ENCODE results near the gene SEC11C. TPM values are rescaled to one million over a fixed set of nuclear protein-coding genes. Genes with fewer than 3 reads are reported as not detected.

SEC11C gene
- polyA plus RNA-seq, 3 donors: 14.9 to 98.4 (median 98.0) TPM

GRCh38 chr18:59177485-59177884 is 37.8 kb downstream of the SEC11C start:
- H3K9me3 Mint-ChIP-seq: peaks cover 10 to 25% (median 19%) of the 10 kb centered on the region in 7 donors
- no CpG with 5 or more reads among the region's 4 CpGs for WGBS (ENCODE audit: insufficient coverage)
- no peaks in the 10 kb centered on the region for H3K36me3 ChIP-seq (replicated peaks in 1 of 2; ENCODE audit: control insufficient read depth in 1 of 2, insufficient read depth in 2 of 2, low read length in 2 of 2)
- H3K27ac Mint-ChIP-seq: no peak overlapping the region
- no peaks in the 10 kb centered on the region for H3K4me1 Mint-ChIP-seq
- H3K27ac ChIP-seq (ENCODE audit: low read depth in 1 of 2, low read length in 2 of 2): no peak overlapping the region
- no peaks in the 10 kb centered on the region for H3K79me2 ChIP-seq (ENCODE audit: insufficient read depth, low read length)
- H3K4me3 Mint-ChIP-seq: no peak overlapping the region
- no peaks in the 10 kb centered on the region for H3K27me3 ChIP-seq (ENCODE audit: control insufficient read depth in 2 of 2, insufficient read depth in 2 of 2, low read length in 2 of 2)
- no peak overlapping the region for H3K4me2 ChIP-seq (replicated peaks; ENCODE audit: extremely low read depth, low read length, poor library complexity, severe bottlenecking)
- no peak overlapping the region for H3K4me3 ChIP-seq (replicated peaks in 1 of 3; ENCODE audit: low read depth in 2 of 3, low read length in 3 of 3)
- no peak overlapping the region for H2AFZ ChIP-seq (ENCODE audit: insufficient read depth, low read depth, low read length, poor library complexity, severe bottlenecking)
- intact Hi-C loops (cut with micrococcal nuclease): no loop called here
- H3K27me3 Mint-ChIP-seq (ENCODE audit: low read depth in 3 of 3): peaks cover 1 to 5% (median 2%) of the 10 kb centered on the region in 3 donors
- TF ChIP-seq, protein P1, sequence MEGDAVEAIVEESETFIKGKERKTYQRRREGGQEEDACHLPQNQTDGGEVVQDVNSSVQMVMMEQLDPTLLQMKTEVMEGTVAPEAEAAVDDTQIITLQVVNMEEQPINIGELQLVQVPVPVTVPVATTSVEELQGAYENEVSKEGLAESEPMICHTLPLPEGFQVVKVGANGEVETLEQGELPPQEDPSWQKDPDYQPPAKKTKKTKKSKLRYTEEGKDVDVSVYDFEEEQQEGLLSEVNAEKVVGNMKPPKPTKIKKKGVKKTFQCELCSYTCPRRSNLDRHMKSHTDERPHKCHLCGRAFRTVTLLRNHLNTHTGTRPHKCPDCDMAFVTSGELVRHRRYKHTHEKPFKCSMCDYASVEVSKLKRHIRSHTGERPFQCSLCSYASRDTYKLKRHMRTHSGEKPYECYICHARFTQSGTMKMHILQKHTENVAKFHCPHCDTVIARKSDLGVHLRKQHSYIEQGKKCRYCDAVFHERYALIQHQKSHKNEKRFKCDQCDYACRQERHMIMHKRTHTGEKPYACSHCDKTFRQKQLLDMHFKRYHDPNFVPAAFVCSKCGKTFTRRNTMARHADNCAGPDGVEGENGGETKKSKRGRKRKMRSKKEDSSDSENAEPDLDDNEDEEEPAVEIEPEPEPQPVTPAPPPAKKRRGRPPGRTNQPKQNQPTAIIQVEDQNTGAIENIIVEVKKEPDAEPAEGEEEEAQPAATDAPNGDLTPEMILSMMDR (IDR thresholded peaks at IDR 0.05): no peak
- H3K4me1 ChIP-seq (ENCODE audit: control insufficient read depth in 1 of 2, insufficient read depth in 2 of 2, low read length in 2 of 2): no peaks in the 10 kb centered on the region
- H3K9me3 ChIP-seq (replicated peaks in 1 of 2; ENCODE audit: control insufficient read depth in 1 of 2, insufficient read depth in 1 of 2, low read length in 2 of 2): peaks cover 16 to 22% of the 10 kb centered on the region in 2 donors
- H3K36me3 Mint-ChIP-seq: no peaks in the 10 kb centered on the region
- no peaks in the 10 kb centered on the region for H4K20me1 ChIP-seq (ENCODE audit: insufficient read depth, low read length)
- no peak for DNase-seq
- no peak overlapping the region for H3K9ac ChIP-seq (ENCODE audit: insufficient read depth, low read length, poor library complexity, severe bottlenecking)

GRCh38 chr18:59180150-59180845 is 40.6 kb downstream of the SEC11C start:
- no peaks in the 10 kb centered on the region for H3K36me3 Mint-ChIP-seq
- H3K36me3 ChIP-seq (replicated peaks in 1 of 2; ENCODE audit: control insufficient read depth in 1 of 2, insufficient read depth in 2 of 2, low read length in 2 of 2): no peaks in the 10 kb centered on the region
- no peak overlapping the region for H3K9ac ChIP-seq (ENCODE audit: insufficient read depth, low read length, poor library complexity, severe bottlenecking)
- H3K4me3 Mint-ChIP-seq: no peak overlapping the region
- peaks cover 4 to 7% (median 6%) of the 10 kb centered on the region in 3 donors for H3K27me3 Mint-ChIP-seq (ENCODE audit: low read depth in 3 of 3)
- no peaks in the 10 kb centered on the region for H3K79me2 ChIP-seq (ENCODE audit: insufficient read depth, low read length)
- no peak overlapping the region for H3K27ac ChIP-seq (ENCODE audit: low read depth in 1 of 2, low read length in 2 of 2)
- H3K4me1 ChIP-seq (ENCODE audit: control insufficient read depth in 1 of 2, insufficient read depth in 2 of 2, low read length in 2 of 2): no peaks in the 10 kb centered on the region
- intact Hi-C loops (cut with micrococcal nuclease): no loop called here
- whole genome bisulfite sequencing (ENCODE audit: insufficient coverage): 92% methylated on average over 3 of the region's 9 CpGs
- no peak for DNase-seq
- H2AFZ ChIP-seq (ENCODE audit: insufficient read depth, low read depth, low read length, poor library complexity, severe bottlenecking): no peak overlapping the region
- no peak overlapping the region for H3K27ac Mint-ChIP-seq
- H3K9me3 Mint-ChIP-seq: peaks cover 0 to 12% (median 7%) of the 10 kb centered on the region in 7 donors
- H3K4me1 Mint-ChIP-seq: no peaks in the 10 kb centered on the region
- H3K9me3 ChIP-seq (replicated peaks in 1 of 2; ENCODE audit: control insufficient read depth in 1 of 2, insufficient read depth in 1 of 2, low read length in 2 of 2): peaks cover 5% of the 10 kb centered on the region in 2 donors
- no peak overlapping the region for H3K4me2 ChIP-seq (replicated peaks; ENCODE audit: extremely low read depth, low read length, poor library complexity, severe bottlenecking)
- no peak overlapping the region for H3K4me3 ChIP-seq (replicated peaks in 1 of 3; ENCODE audit: low read depth in 2 of 3, low read length in 3 of 3)
- H4K20me1 ChIP-seq (ENCODE audit: insufficient read depth, low read length): no peaks in the 10 kb centered on the region
- no peaks in the 10 kb centered on the region for H3K27me3 ChIP-seq (ENCODE audit: control insufficient read depth in 2 of 2, insufficient read depth in 2 of 2, low read length in 2 of 2)
- TF ChIP-seq, protein P1 (IDR thresholded peaks at IDR 0.05): no peak

All from CD14-positive monocyte (primary cell).